ENCODE measurements around the gene MBP.

The MBP gene

GRCh38 chr18:76995896-76996295 lies 136.7 kb downstream of the MBP start:
- Mint-ChIP-seq H3K4me3 (no peak overlapping the region), H3K4me1 (peaks cover 70% of the 10 kb centered on the region), H3K27me3 (ENCODE audit: low read depth, poor library complexity) (peaks cover 12% of the 10 kb centered on the region), H3K9me3 (peaks cover 5% of the 10 kb centered on the region), H3K27ac (no peak overlapping the region), H3K36me3 (ENCODE audit: low read depth) (no peaks in the 10 kb centered on the region)
- TF ChIP-seq CTCF (IDR thresholded peaks at IDR 0.05): no peak
- no peak for DNase-seq

- no peak overlapping the region for H3K27ac Mint-ChIP-seq
- peaks cover 9% of the 10 kb centered on the region for H3K27me3 Mint-ChIP-seq (ENCODE audit: low read depth, poor library complexity)
- H3K4me3 Mint-ChIP-seq: no peak overlapping the region
- no peak for TF ChIP-seq CTCF (IDR thresholded peaks at IDR 0.05)
- peaks cover 5% of the 10 kb centered on the region for H3K9me3 Mint-ChIP-seq
- H3K4me1 Mint-ChIP-seq: peaks cover 68% of the 10 kb centered on the region
- H3K36me3 Mint-ChIP-seq (ENCODE audit: low read depth): no peaks in the 10 kb centered on the region
- no peak for DNase-seq
These were observed 138.4 kb downstream of the MBP start for GRCh38 chr18:76994086-76994654.

- H3K36me3 Mint-ChIP-seq (ENCODE audit: low read depth): no peaks in the 10 kb centered on the region
- H3K4me3 Mint-ChIP-seq: no peak overlapping the region
- no peak for DNase-seq
- H3K4me1 Mint-ChIP-seq: peaks cover 64% of the 10 kb centered on the region
- peaks cover 5% of the 10 kb centered on the region for H3K9me3 Mint-ChIP-seq
- no peak for TF ChIP-seq CTCF (IDR thresholded peaks at IDR 0.05)
- peaks cover 9% of the 10 kb centered on the region for H3K27me3 Mint-ChIP-seq (ENCODE audit: low read depth, poor library complexity)
- H3K27ac Mint-ChIP-seq: no peak overlapping the region
These were observed 139.0 kb downstream of the MBP start for GRCh38 chr18:76993573-76993972.

- H3K27me3 Mint-ChIP-seq (ENCODE audit: low read depth, poor library complexity): peaks cover 12% of the 10 kb centered on the region
- DNase-seq: no peak
- peaks cover 2% of the 10 kb centered on the region for H3K9me3 Mint-ChIP-seq
- TF ChIP-seq CTCF (IDR thresholded peaks at IDR 0.05): no peak
- no peak overlapping the region for H3K27ac Mint-ChIP-seq
- no peaks in the 10 kb centered on the region for H3K36me3 Mint-ChIP-seq (ENCODE audit: low read depth)
- peaks cover 62% of the 10 kb centered on the region for H3K4me1 Mint-ChIP-seq
- no peak overlapping the region for H3K4me3 Mint-ChIP-seq
These were observed 139.5 kb downstream of the MBP start for GRCh38 chr18:76993085-76993382.

GRCh38 chr18:76992226-76993084 lies 140.1 kb downstream of the MBP start:
- no peak for TF ChIP-seq CTCF (IDR thresholded peaks at IDR 0.05)
- Mint-ChIP-seq H3K36me3 (ENCODE audit: low read depth) (no peaks in the 10 kb centered on the region), H3K27ac (no peak overlapping the region), H3K4me1 (peaks cover 62% of the 10 kb centered on the region), H3K27me3 (ENCODE audit: low read depth, poor library complexity) (peaks cover 13% of the 10 kb centered on the region), H3K4me3 (no peak overlapping the region), H3K9me3 (no peaks in the 10 kb centered on the region)
- DNase-seq: no peak
